HEK293 (cell line): ENCODE measurements around the gene EXOSC1.

Source experiments
- CTCF ChIP-seq: fragments of 450-650 bp; formaldehyde crosslinking; IDR thresholded peaks from 2 replicates; pipeline ENCODE4 v1.5.1; 2016; ENCODE audit warnings: missing biosample characterization, missing genetic modification characterization
- MYNN ChIP-seq: fragments of 450-650 bp; formaldehyde crosslinking; IDR thresholded peaks from 2 replicates; pipeline ENCODE4 v1.5.1; 2016; ENCODE audit warnings: missing biosample characterization, missing genetic modification characterization, borderline replicate concordance
- SP2 ChIP-seq: fragments of 450-650 bp; formaldehyde crosslinking; IDR thresholded peaks from 2 replicates; pipeline ENCODE4 v1.5.1; 2016; ENCODE audit warnings: missing biosample characterization, missing genetic modification characterization
- ZIC2 ChIP-seq: fragments of 450-650 bp; formaldehyde crosslinking; IDR thresholded peaks from 2 replicates; pipeline ENCODE4 v1.5.1; 2016; ENCODE audit warnings: missing biosample characterization, missing genetic modification characterization
- ZNF23 ChIP-seq: fragments of 450-650 bp; formaldehyde crosslinking; IDR thresholded peaks from 2 replicates; pipeline ENCODE4 v1.5.1; 2016; ENCODE audit warnings: missing biosample characterization, missing genetic modification characterization, borderline replicate concordance
- ZNF292 ChIP-seq: fragments of 450-650 bp; formaldehyde crosslinking; IDR thresholded peaks from 2 replicates; pipeline ENCODE4 v1.5.1; 2016; ENCODE audit warnings: low read depth, missing biosample characterization, missing genetic modification characterization, borderline replicate concordance
- ZNF558 ChIP-seq: fragments of 450-650 bp; formaldehyde crosslinking; IDR thresholded peaks from 2 replicates; pipeline ENCODE4 v1.5.1; 2016; ENCODE audit warnings: missing biosample characterization, missing genetic modification characterization
- ZNF629 ChIP-seq: fragments of 450-650 bp; formaldehyde crosslinking; IDR thresholded peaks from 2 replicates; pipeline ENCODE4 v1.5.1; 2017; ENCODE audit warnings: missing biosample characterization, missing genetic modification characterization
- ZSCAN30 ChIP-seq: fragments of 450-650 bp; IDR thresholded peaks from 2 replicates; pipeline ENCODE4 v1.5.1; 2018; ENCODE audit warnings: missing biosample characterization, mild to moderate bottlenecking, missing genetic modification characterization, moderate library complexity

- TF ChIP-seq ZIC2: no peak
- no peak for TF ChIP-seq ZSCAN30 (tag by site-specific recombination)
- no peak for TF ChIP-seq CTCF (tag by site-specific recombination)
- TF ChIP-seq ZNF292: no peak
- TF ChIP-seq ZNF629 (tag by site-specific recombination): no peak
- no peak for TF ChIP-seq ZNF23
- no peak for TF ChIP-seq MYNN (tag by site-specific recombination)
- TF ChIP-seq ZNF558: no peak
- no peak for TF ChIP-seq SP2
Observed at GRCh38 chr10:97404044-97404443, 41.8 kb downstream of the EXOSC1 start.
